Head of caudate nucleus (tissue), 42 donors: ENCODE measurements around the gene ZNF236.

Experiments
- DNase-seq, 42 donors: peaks; one replicate each; pipeline versions ENCODE4 v3.0.0 to v3.0.0-alpha.2; 2020 to 2021; ENCODE audit warnings: mixed read lengths in 7 of 42
- intact Hi-C: fragments of 100-400 bp; cut with DNase I; formaldehyde crosslinking; loops from one replicate; pipeline ENCODE4 v1.15.0; 2022

The ZNF236 gene

GRCh38 chr18:76844742-76845477 lies 22.6 kb downstream of the ZNF236 start:
- intact Hi-C loops, result no loop called here
- no peak for DNase-seq

DNA sequence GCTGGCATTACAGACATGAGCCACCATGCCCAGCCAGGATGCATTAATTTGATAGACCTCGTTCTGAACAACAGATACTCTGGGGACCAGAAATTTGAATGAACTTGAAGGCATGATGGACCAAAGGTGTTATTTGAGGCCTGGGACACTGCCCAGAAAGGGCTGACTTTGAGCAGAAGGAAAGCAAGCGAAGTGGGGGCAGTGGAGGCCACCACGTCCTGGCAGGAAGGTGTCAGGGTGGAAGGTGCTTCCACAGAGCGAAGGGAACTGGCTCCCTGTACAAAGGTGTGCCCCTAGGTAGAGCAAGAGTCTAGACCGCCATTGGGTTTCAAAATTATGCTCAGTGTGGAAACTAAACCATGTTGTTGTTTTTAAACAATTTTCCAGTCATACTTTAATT lies 23.9 kb downstream of the ZNF236 start:
- intact Hi-C loops, result no loop called here
- DNase-seq, result no peak

- intact Hi-C loops, result no loop called here
- no peak for DNase-seq
These were observed 25.6 kb downstream of the ZNF236 start for GRCh38 chr18:76847916-76848315.

DNA sequence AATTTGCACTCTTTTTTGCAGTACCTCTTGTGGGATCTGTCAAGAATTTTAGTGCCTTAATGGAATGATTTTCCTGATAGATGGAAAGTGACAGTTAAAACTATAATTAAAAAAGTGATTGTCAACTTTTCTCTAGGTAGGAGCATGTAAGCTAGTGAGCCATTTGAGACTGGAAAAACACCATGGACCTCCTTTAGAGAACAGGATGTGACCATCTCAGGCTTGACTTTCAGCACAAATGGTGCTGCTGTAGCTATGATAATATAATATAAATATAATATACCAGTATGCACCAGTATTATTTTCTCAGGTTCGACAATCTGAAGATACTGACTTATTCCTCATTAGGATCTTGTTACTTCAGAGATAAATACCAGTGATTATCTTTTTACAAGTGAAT lies 27.8 kb downstream of the ZNF236 start:
- intact Hi-C loops, result no loop called here
- no peak for DNase-seq

DNA sequence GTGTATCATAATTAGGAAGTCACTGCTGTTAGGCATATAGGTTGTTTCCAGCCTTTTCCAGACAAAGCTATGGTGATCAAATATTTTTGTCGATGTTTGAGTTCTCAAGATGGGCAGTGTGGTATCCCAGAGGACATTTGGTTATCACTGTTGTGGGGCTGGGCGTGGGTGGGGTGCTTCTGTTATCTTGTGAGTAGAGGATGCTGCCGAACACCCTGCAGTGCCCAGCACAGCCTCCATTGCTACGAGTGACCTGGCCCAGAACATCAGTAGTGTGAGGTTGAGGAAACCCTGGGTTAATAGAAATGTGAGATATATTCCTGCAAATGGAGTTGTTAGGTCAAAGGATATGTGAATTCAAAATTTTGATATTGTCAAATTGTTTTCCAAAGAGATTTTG lies 33.2 kb downstream of the ZNF236 start:
- DNase-seq, result no peak
- intact Hi-C loops, result no loop called here

GRCh38 chr18:76857476-76857875 lies 35.1 kb downstream of the ZNF236 start:
- no peak for DNase-seq
- intact Hi-C loops, result no loop called here

GRCh38 chr18:76859474-76860339 lies 37.4 kb downstream of the ZNF236 start:
- intact Hi-C loops, result no loop called here
- DNase-seq, result no peak

- DNase-seq, result no peak
- intact Hi-C loops, result no loop called here
These were observed 38.1 kb downstream of the ZNF236 start for GRCh38 chr18:76860411-76860810.

DNA sequence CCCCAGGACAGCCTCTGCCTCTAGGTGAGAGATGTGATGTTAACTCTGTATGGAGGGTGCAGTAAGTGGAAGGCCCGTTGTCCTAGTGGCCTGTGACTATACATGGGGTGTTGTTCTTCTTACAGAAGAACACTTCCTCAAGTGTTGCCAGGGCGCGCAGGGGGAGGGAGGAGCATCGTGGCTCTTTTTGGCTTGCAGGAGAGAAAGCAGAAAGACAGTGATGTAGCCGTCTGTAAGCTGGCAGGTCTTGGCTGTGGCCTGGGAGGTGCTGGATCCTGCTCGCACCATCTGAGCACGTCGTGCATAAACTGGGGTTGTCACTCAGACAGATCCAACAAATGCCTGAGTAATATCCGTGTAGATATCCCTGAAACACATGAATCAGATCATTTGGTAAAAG lies 44.3 kb downstream of the ZNF236 start:
- intact Hi-C loops, result no loop called here
- DNase-seq, result peak in 3 of 42 donors; percentile 5 to 39 (median 12)

GRCh38 chr18:76873311-76873710 lies 51.0 kb downstream of the ZNF236 start:
- intact Hi-C loops, result no loop called here
- DNase-seq, result peak in 10 of 42 donors; percentile 10 to 59 (median 31)

- intact Hi-C loops, result no loop called here
- DNase-seq, result peak in 2 of 42 donors; percentile 28 to 40
These were observed 51.4 kb downstream of the ZNF236 start for GRCh38 chr18:76873713-76874112.

DNA sequence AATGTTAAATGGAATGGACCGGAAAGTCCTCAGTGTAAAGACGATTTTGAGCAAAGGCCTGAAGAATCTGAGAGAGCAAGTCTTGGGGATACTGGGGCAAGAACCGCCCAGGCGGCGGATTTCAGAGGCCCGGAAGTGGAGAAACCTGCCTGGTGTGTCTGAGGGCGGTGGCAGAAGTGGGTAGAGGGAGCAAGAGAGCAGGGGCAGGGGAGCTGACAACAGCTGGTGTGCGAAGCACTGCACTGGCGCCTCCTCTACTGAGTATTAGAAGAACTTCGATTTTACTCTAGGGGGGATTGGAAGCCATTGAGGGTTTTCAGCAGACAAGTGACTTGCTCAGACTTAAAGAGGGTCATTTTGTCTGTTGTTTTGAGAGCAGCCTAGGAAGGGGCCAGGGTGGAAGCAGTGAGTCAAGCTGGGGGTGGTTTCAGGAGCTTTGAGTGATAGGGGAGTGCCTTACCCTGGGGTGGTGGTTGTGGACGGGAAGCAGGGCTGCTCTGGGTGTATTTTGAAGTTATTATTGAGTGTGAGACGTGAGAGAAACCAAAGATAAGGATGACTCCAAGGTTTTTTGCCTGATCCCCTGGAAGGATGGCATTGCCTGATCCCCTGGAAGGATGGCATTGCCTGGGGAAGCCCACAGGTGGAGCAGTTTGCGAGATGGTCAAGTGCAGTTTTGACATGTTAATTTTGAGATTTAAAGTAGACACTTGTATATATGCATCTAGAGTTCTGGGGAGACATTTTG lies 52.5 kb downstream of the ZNF236 start:
- intact Hi-C loops, result no loop called here

DNA sequence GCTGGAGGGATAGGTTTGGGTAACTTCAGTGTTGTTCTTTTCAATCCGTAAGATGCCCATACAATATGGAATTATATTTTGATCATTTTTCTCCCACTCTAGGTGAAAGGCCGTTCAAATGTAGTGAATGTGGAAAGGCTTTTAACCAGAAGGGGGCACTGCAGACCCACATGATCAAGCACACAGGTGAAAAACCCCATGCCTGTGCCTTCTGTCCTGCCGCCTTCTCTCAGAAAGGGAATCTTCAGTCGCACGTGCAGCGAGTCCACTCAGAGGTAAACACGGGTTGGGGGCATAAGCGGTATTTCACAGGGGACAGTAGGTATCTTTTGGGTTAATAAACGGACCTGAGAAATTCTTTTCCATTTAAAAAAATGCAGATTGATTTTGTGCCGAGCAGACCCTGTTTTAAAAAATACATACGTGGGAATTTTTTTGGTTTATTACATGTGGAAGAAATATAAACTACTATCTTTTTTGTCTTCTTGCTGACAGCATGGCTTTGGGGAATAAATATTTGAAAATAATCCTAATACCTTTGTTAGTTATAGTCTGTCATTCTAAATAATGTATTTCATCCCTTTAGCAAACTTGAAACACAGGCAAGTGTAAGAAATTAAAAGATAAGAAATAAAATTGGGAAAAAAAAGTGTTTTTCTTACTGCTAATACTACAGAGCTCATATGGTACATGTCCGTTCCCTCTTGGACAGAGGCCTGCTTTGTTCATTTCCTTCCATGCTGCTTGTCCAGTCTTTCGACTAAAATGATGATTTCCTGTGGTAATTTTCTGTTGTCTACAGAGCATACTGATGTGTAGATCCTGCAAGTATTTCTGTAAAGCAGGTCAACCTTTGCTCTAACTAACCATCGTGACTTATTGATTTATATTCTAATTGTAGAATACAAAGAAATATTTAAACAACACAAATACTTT lies 53.3 kb downstream of the ZNF236 start:
- intact Hi-C loops, result no loop called here
- DNase-seq, result peak in 29 of 42 donors; percentile 13 to 77 (median 44)

More for the DNA sequence above, 52.5 kb downstream of the ZNF236 start:
- peak in 2 of 42 donors; percentile 31 to 40 for DNase-seq

DNA sequence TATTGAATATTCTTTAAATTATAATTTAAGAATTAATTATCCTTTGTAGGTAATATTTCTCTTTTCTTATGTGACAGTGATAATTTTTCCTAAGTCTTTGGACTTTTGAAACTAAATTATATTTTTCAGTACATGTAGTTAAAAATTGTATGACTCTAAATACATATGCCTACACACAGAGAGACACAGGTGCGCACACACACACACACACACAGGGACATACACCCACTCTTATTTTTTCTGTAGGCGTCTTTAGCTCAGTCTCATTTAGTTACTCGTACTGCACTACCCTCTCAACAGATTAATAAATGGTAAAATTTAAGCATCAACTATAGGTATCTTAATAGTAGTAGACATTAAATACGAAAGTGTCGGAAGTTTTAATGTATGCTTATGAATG lies 56.1 kb downstream of the ZNF236 start:
- intact Hi-C loops, result no loop called here
- DNase-seq, result peak in 12 of 42 donors; percentile 15 to 63 (median 44)

GRCh38 chr18:76880026-76880425 lies 57.7 kb downstream of the ZNF236 start:
- intact Hi-C loops, result no loop called here
- DNase-seq, result peak in 1 of 42 donors; percentile 22

GRCh38 chr18:76881744-76882143 lies 59.4 kb downstream of the ZNF236 start:
- peak in 1 of 42 donors; percentile 37 for DNase-seq
- intact Hi-C loops, result no loop called here

DNA sequence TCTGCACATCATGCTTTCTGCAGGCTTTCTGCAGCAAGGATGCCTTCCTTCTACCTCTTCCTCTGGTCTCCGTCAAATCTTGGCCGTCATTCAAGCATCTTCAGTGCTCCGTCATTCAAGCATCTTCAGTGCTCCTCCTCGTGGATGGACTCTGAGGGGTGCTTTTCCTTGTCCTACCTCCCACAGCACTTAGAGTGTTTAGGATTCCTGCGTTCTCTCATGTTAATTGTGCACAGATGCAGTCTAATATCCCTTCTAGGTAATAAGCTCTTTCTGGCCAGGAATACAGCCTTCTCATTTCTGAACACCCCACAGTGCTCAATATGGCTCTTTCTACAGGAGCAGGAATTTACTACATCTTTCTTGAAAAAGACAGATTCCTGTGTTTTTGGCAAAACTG lies 59.8 kb downstream of the ZNF236 start:
- intact Hi-C loops, result no loop called here
- no peak for DNase-seq

GRCh38 chr18:76885001-76885400 lies 62.6 kb downstream of the ZNF236 start:
- intact Hi-C loops, result no loop called here
- peak in 1 of 42 donors; percentile 37 for DNase-seq

DNA sequence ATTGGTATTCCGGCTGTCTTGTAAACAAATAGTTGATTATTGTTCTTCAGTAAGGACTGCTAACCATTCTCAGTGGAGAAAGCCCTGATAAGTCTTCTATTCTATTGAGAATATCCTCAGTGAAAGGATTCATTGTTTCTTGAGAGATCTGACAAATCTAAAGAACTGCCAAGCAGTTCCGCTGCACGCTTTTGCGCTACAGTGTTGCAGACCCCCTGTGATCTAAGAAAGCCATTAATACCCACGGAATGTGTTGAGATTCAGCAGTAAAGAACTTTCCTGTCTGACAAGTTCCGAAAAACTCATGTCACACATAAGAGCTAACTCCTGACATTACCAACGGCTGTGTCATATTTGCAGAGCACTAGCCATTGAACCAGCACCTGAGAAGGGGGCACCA lies 63.8 kb downstream of the ZNF236 start:
- peak in 1 of 42 donors; percentile 21 for DNase-seq
- intact Hi-C loops, result no loop called here
